Stimulated activated CD4-positive, alpha-beta T cell treated with anti-CD3 and anti-CD28 coated beads, Interleukin-15, amount 100 ng/mL, for 48 hours (primary cell): ENCODE measurements around the gene USP20.

Experiments
- DNase-seq, 2 donors: peaks; one replicate each; pipeline ENCODE4 v3.0.0-alpha.2; 2020; ENCODE audit warnings: low read depth in 2 of 2

USP20 gene

GRCh38 chr9:129857207-129857606 lies 21.9 kb downstream of the USP20 start:
- DNase-seq, result no peak

DNA sequence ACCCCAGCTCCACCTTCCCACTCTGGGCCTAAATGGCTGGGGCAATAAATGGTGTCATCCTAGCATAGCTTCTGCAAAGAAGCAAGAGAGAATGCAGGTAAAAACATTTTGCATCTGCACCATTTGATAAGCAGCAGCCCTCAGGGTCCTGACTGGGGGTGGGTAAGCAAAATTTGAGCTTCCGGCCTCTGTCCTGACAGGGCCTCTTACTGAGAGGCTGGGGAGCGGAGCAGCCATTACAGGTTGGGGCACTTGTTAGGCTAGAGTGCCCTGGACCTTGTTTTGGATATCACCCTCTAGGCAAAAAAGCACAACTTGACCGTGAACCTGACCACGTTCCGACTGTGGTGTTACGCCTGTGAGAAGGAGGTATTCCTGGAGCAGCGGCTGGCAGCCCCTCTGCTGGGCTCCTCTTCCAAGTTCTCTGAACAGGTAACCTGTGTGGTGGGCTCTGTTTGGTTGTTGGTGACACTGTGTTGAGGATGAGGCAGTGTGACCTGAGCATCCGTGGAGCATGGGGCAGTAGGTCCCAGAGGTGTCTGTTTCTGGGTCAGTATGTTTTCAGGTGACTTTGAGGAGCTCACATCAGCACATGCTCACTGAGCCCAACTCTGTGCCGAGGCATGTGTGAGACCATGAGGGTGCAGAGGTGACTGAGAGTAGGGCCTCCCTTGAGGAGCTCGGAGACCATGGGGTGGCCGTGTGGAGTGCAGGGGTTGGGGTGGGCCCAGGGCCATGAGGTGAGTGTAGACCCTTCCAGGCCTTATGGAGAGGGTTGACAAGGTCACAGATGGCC lies 23.1 kb downstream of the USP20 start:
- no peak for DNase-seq

GRCh38 chr9:129860653-129861446 lies 25.6 kb downstream of the USP20 start:
- DNase-seq, result no peak

DNA sequence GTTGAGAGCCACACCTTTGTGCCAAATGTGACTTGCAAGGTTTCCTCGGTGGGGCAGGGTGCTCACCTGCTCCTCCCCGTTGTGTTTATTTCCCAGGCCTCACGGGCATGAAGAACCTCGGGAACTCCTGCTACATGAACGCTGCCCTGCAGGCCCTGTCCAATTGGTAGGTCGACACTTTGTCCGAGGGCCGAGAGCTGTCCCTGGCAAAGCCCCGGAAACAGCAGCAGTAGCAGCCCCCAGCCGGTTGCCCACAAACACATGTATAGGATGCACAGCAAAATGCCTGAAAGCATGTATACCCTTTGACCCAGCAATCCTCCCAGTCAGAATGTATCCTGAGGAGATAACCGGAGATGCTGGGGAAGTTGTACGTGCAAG lies 26.2 kb downstream of the USP20 start:
- DNase-seq, result no peak

DNA sequence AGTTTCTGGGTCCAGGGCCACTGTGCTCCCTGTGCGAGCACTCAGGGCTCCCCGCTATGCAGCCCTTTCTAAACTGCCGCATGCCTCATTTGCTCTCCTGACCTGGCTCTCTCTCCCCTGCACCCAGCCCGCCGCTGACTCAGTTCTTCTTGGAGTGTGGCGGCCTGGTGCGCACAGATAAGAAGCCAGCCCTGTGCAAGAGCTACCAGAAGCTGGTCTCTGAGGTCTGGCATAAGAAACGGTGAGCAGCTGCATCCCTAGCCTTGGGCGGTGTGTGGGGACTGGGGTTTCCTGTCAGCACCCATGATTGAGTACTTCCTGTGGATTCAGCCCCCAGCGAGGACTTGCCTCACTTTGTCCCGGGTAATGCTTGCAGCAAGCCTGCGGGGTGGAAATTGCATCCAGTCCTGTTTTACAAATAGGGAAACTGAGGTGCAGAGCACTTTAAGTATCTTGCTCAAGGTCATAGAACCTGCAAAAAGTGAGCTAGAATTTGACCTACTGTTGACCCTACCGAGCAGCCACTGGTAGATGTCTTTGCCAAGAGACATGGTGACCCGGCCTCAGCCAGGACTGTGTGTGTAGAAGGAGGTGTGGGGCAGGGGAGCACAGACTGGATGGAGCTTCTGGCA lies 27.9 kb downstream of the USP20 start:
- peak in 1 of 2 donors; percentile 55 for DNase-seq

GRCh38 chr9:129864991-129865647 lies 29.9 kb downstream of the USP20 start:
- no peak for DNase-seq

DNA sequence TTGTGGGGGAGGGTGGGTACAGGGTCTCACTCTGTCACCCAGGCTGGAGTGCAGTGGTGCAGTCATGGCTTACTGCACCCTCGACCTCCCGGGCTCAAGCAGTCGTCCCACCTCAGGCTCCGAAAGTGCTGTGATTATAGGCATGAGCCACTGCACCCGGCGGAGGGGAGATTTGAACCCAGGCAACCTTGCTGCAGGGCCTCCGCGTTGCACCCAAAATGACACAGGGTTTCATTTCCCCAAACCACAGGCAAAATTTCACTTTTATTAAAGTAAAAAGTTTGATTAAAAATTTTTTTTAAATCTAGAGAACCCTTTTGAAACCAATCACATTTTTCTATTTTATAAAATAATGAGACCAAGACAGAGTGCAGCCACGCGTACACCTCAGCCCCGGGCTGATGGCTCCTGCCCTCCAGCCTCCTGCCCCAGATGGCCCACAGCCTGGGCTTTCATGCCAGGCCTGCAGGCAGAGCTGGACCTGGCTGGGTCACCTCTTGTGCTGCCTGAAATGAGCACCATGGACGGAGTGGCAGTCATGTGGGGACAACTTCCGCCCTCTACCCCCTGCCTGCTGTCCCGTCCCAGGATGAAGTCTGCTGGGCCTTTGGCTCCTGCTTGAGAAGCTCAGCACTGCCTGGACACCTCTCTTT lies 30.5 kb downstream of the USP20 start:
- DNase-seq, result no peak

GRCh38 chr9:129866394-129867135 lies 31.3 kb downstream of the USP20 start:
- no peak for DNase-seq

DNA sequence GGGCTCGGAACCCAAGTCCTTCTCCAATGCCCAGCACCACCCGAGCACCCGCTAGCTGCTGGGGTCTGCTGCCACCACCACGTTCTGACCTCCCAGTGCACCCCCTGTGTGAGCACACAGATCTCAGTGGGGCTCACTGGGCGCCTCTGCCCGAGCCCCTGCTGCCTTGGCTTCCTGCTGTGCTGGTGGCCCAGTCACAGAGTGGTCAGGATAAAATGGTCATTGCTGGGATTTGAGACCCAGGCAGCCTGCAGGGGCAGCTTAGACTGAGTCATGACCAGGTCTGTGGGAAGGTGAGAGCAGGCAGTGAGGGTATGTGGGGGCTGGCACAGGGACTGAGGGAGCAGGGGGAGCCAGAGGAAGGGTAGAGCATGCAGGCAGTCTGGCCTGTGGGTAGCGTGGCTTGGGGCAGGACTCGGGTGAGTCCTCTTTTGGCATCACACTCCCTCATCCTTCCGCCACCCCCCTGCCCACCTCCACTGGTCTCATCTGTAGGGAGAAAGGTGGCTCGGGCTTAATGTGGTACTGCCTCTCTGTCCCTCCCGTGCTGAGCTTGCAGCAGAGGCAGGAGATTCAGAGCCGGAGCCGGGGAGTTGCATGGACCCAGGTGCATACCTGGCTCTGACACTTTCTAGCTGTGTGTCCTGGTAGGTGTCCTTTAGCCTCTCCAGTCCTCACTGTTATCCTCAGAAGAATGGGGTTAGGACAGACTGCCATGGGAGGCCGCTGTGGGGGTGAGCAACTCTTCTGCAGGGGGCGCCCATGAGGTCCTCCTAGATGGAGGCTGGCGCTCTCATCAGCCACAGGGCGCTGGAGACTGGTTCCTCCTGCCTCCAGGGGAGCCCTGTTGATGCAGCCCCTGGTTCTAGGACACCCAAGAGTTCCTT lies 32.1 kb downstream of the USP20 start:
- DNase-seq, result no peak

DNA sequence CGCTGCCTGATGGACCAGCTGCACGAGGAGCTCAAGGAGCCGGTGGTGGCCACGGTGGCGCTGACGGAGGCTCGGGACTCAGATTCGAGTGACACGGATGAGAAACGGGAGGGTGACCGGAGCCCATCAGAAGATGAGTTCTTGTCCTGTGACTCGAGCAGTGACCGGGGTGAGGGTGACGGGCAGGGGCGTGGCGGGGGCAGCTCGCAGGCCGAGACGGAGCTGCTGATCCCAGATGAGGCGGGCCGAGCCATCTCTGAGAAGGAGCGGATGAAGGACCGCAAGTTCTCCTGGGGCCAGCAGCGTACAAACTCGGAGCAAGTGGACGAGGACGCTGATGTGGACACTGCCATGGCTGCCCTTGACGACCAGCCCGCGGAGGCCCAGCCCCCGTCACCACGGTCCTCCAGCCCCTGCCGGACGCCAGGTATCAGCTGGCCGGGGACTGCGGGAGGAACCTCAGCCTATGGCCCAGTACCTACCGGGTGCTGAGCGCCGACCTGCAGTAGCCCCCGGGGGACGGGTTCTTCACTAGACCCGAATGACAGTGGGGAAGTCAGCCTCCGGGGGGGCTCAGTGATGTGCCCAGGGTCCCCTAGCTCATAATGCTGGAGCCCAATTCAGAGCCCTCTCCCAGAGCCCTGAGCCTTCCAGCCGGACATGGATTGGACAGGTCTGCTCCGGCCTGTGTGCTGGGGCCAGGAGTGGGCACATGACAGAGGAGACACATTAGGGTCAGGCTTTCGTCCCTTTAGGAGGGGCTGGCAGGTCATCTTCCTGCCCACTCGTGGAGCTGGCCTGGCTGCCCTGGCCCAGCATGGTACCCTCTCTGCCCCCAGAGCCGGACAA lies 33.0 kb downstream of the USP20 start:
- DNase-seq, result no peak

DNA sequence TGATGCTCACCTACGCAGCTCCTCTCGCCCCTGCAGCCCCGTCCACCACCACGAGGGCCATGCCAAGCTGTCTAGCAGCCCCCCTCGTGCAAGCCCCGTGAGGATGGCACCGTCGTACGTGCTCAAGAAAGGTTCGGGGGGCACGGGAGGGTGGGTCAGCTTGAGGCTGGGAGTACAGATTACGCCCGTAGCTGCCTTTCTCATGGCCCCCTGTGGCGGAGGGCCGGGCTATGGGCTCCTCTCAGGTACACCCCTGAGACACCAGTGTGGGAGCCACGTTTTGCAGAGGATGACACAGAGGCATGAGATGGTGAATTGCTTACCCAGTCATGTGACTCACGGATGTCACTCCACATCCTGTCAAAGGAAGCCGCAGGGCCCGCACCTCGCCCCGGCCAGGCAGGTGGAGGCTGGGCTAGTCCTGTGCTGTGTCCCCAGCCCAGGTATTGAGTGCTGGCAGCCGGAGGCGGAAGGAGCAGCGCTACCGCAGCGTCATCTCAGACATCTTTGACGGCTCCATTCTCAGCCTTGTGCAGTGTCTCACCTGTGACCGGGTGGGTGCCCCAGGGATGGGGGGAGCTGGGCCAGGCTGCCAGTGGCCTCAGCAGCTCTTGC lies 33.7 kb downstream of the USP20 start:
- DNase-seq, result peak; percentile 76 to 81

- no peak for DNase-seq
These were observed 34.6 kb downstream of the USP20 start for GRCh38 chr9:129869585-129870501.

GRCh38 chr9:129871046-129871445 lies 35.8 kb downstream of the USP20 start:
- no peak for DNase-seq

GRCh38 chr9:129873563-129874190 lies 38.4 kb downstream of the USP20 start:
- DNase-seq, result no peak

DNA sequence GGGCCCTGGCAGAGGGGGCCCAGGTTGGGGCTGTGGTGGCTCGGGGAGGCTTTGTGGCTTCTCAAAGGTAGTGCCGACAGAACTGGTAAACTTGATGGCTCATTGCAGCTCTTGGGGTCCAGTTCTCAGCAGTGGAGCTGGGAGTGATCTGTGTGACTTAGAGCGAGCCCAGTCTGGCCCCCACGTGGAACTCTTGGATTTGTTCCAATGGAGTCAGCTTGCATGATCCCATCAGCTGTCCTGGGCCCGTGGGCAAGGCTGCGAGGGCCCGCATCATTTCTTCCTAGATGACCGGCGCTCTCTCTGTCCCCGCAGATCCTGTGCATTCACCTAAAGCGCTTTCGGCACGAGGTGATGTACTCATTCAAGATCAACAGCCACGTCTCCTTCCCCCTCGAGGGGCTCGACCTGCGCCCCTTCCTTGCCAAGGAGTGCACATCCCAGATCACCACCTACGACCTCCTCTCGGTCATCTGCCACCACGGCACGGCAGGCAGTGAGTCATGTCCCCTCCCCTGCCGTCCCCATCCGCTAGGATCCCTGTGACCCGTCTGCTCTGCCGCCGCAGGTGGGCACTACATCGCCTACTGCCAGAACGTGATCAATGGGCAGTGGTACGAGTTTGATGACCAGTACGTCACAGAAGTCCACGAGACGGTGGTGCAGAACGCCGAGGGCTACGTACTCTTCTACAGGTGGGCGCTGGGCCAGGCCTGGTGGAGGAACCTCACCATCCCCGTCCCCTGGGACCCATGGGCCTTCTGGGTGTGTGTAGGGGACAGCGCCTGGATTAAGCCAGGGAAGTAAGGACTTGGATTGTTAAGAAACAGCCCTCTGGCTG lies 39.2 kb downstream of the USP20 start:
- no peak for DNase-seq

GRCh38 chr9:129875181-129875611 lies 39.9 kb downstream of the USP20 start:
- DNase-seq, result no peak
